Central memory CD4-positive, alpha-beta T cell (primary cell): ENCODE results near the gene DNMBP.
"Not testable (repeated sequence)": the region's sequence is repeated elsewhere in the genome, so short reads cannot be mapped to it uniquely, and the experiment has no call there.

Experiments
- DNase-seq: peaks from one replicate; pipeline ENCODE4 v3.0.0; 2022

The DNMBP gene

GRCh38 chr10:99983280-99983988, 26.3 kb downstream of the DNMBP start:
- no peak for DNase-seq

GRCh38 chr10:99982728-99983127, 27.0 kb downstream of the DNMBP start:
- DNase-seq = no peak

GRCh38 chr10:99981581-99982199, 28.1 kb downstream of the DNMBP start:
- no peak for DNase-seq

- no peak for DNase-seq
These were observed 30.6 kb downstream of the DNMBP start for GRCh38 chr10:99979066-99979685.

- DNase-seq = no peak
These were observed 31.8 kb downstream of the DNMBP start for GRCh38 chr10:99977916-99978315.

- no peak for DNase-seq
These were observed 32.7 kb downstream of the DNMBP start for GRCh38 chr10:99976886-99977665.

- no peak for DNase-seq
These were observed 33.6 kb downstream of the DNMBP start for GRCh38 chr10:99975942-99976809.

GRCh38 chr10:99975106-99975829, 34.5 kb downstream of the DNMBP start:
- DNase-seq = no peak

GRCh38 chr10:99973190-99973589, 36.6 kb downstream of the DNMBP start:
- DNase-seq = no peak

- no peak for DNase-seq
These were observed 41.8 kb downstream of the DNMBP start for GRCh38 chr10:99967961-99968360.

- DNase-seq = no peak
These were observed 43.4 kb downstream of the DNMBP start for GRCh38 chr10:99966306-99966705.

GRCh38 chr10:99965700-99966099, 44.0 kb downstream of the DNMBP start:
- DNase-seq = no peak

- no peak for DNase-seq
These were observed 45.0 kb downstream of the DNMBP start for GRCh38 chr10:99964791-99965190.

- DNase-seq = not testable (repeated sequence)
These were observed 46.1 kb downstream of the DNMBP start for GRCh38 chr10:99963467-99964165.

- no peak for DNase-seq
These were observed 50.9 kb downstream of the DNMBP start for GRCh38 chr10:99958806-99959205.

GRCh38 chr10:99958302-99958701, 51.4 kb downstream of the DNMBP start:
- no peak for DNase-seq

- DNase-seq = not testable (repeated sequence)
These were observed 56.2 kb downstream of the DNMBP start for GRCh38 chr10:99953510-99953909.

- no peak for DNase-seq
These were observed 56.9 kb downstream of the DNMBP start for GRCh38 chr10:99952799-99953198.

- not testable (repeated sequence) for DNase-seq
These were observed 63.7 kb downstream of the DNMBP start for GRCh38 chr10:99946051-99946450.

- no peak for DNase-seq
These were observed 64.5 kb downstream of the DNMBP start for GRCh38 chr10:99945263-99945662.

- DNase-seq = no peak
These were observed 64.9 kb downstream of the DNMBP start for GRCh38 chr10:99944860-99945259.
